Prostate gland (tissue), 2 donors: ENCODE measurements around the gene VPS8. TPM values are rescaled to one million over a fixed set of nuclear protein-coding genes. Genes with fewer than 3 reads are reported as not detected.

Experiments
- DNase-seq: peaks from one replicate; pipeline ENCODE4 v3.0.0-alpha.2; 2019; ENCODE audit warnings: low spot score
- H3K27ac ChIP-seq, 2 donors: fragments of 200-600 bp; sonication (generic); 2 replicates each; pipeline ENCODE4 v1.5.1; 2017 to 2019
- H3K27me3 ChIP-seq: fragments of 200-600 bp; sonication (generic); replicated peaks from 2 replicates; pipeline ENCODE4 v1.5.1; 2019; ENCODE audit not compliant: insufficient read depth
- H3K36me3 ChIP-seq, 2 donors: fragments of 200-600 bp; sonication (generic); 1 replicate in 1 of 2; 2 replicates in 1 of 2; pipeline versions ENCODE4 v1.5.1 to v1.8.1; 2017 to 2019
- H3K4me1 ChIP-seq: fragments of 200-600 bp; sonication (generic); replicated peaks from 2 replicates; pipeline ENCODE4 v1.5.1; 2019
- H3K4me3 ChIP-seq, 2 donors: fragments of 200-600 bp; sonication (generic); 2 replicates each; pipeline ENCODE4 v1.5.1; 2017 to 2019
- H3K9me3 ChIP-seq: fragments of 200-600 bp; sonication (generic); 2 replicates; pipeline ENCODE4 v1.5.1; 2017
- POLR2A ChIP-seq: fragments of 450-650 bp; IDR thresholded peaks from one replicate; pipeline ENCODE4 v1.6.1; 2016; ENCODE audit warnings: antibody characterized with exemption, mild to moderate bottlenecking
- POLR2AphosphoS5 ChIP-seq: sonication (generic); formaldehyde crosslinking; IDR thresholded peaks from one replicate; pipeline ENCODE4 v1.6.1; 2017; ENCODE audit warnings: antibody characterized with exemption
- WGBS: methylation state at CpG from one replicate; pipeline ENCODE4 v1.1.5; 2018; 5-methylcytosine and 5-hydroxymethylcytosine counted together
- intact Hi-C: fragments of 100-400 bp; cut with DNase I; formaldehyde crosslinking; loops from one replicate; pipeline ENCODE4 v1.14.2; 2022
- total RNA-seq, 2 donors: library from RNA; depleted of rRNA; stranded (reverse); fragments of >200 nt; gene quantifications; one replicate each; pipeline ENCODE4 v1.1.0, GENCODE V29; 2016
- TF ChIP-seq, protein P1 (sequence below), 4 experiments: fragments of 200-600 bp in 2 of 4; fragments of 450-650 bp in 2 of 4; sonication (generic) in 2 of 4; IDR thresholded peaks; 1 replicate in 3 of 4; 2 replicates in 1 of 4; pipeline ENCODE4 v1.5.1; 2016 to 2019; ENCODE audit warnings: antibody characterized with exemption in 4 of 4, mild to moderate bottlenecking in 2 of 4, moderate library complexity in 2 of 4

VPS8 gene
- total RNA-seq, 2 donors from 2014 or later = 36.7 to 70.6 TPM

DNA sequence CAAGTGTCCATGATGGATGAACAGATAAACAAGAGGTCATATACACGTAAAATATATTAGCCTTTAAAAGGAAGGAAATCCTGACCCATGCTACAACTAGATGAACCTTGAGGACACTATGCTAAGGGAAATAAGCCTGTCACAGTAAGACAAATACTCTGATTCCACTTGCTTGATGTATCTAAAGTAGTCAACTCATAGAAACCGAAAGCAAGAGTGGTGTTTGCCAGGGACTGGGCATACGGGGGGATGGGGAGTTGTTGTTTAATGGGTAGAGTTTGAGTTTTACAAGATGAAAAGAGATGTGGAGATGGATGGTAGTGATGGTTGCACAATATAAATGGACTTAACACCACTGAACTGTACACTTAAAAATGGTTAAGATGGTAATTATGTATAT, 275.5 kb downstream of the VPS8 start:
- TF ChIP-seq, protein P1, sequence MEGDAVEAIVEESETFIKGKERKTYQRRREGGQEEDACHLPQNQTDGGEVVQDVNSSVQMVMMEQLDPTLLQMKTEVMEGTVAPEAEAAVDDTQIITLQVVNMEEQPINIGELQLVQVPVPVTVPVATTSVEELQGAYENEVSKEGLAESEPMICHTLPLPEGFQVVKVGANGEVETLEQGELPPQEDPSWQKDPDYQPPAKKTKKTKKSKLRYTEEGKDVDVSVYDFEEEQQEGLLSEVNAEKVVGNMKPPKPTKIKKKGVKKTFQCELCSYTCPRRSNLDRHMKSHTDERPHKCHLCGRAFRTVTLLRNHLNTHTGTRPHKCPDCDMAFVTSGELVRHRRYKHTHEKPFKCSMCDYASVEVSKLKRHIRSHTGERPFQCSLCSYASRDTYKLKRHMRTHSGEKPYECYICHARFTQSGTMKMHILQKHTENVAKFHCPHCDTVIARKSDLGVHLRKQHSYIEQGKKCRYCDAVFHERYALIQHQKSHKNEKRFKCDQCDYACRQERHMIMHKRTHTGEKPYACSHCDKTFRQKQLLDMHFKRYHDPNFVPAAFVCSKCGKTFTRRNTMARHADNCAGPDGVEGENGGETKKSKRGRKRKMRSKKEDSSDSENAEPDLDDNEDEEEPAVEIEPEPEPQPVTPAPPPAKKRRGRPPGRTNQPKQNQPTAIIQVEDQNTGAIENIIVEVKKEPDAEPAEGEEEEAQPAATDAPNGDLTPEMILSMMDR (IDR thresholded peaks at IDR 0.05) = no peak
- no peak for TF ChIP-seq POLR2A
- TF ChIP-seq POLR2AphosphoS5 = no peak
- no peak for DNase-seq
- intact Hi-C loops = loop anchor here (5.0 kb wide), 1 partner anchor 90 kb away; no protein-coding TSS in a partner anchor
- Histone ChIP-seq H3K4me1 (no peaks in the 10 kb centered on the region), H3K4me3 (no peak overlapping the region), H3K27ac (no peak overlapping the region), H3K36me3 (no peaks in the 10 kb centered on the region), H3K9me3 (no peaks in the 10 kb centered on the region), H3K27me3 (no peaks in the 10 kb centered on the region)
- WGBS = 68% methylated on average over 3 of the region's 3 CpGs

DNA sequence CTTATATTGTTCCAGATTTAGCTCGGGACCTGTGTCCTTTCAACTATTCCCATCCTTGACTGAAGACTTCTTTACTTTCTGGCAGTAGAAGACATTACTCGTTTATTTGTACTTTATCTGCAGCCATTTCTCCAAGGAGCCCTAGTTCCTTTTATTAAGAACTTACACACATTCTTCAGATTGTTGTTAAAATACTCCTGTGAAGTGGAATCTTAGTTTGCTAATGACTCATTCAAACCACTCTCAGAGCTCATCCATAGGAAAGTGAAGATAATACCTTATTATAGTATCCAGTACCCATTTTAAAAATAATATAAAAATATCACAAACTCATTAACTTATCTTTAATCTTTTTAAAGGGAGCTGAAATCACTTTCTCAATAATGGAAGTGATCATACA, 277.4 kb downstream of the VPS8 start:
- Histone ChIP-seq H3K4me3 (no peak overlapping the region), H3K9me3 (no peaks in the 10 kb centered on the region), H3K36me3 (no peaks in the 10 kb centered on the region), H3K27ac (no peak overlapping the region), H3K4me1 (no peaks in the 10 kb centered on the region), H3K27me3 (no peaks in the 10 kb centered on the region)
- 61% methylated on average over 2 of the region's 2 CpGs for WGBS
- no peak for DNase-seq
- TF ChIP-seq POLR2AphosphoS5 (no peak), POLR2A (no peak)
- TF ChIP-seq, protein P1 (IDR thresholded peaks at IDR 0.05) = no peak
- intact Hi-C loops = loop anchor here (5.0 kb wide), 1 partner anchor 88 kb away; no protein-coding TSS in a partner anchor

DNA sequence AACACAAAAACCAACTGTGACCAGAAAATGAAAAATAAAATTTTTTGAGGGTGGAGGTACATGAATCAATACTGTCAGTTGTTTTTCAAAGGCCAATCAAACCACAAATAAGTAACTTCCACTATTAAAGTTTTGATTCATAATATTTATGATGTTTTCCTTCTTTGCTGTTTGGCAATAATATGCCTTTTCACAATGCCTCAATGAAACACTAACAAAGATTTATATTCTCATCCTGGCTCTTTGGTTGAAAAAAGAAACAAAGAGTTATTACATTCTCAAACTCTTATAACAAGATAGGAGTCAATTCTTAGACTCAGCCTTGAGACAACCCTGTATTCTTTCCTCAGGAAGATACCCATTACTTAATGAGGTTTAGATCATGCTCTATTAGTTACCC, 277.8 kb downstream of the VPS8 start:
- no peak for TF ChIP-seq POLR2AphosphoS5
- no peak for TF ChIP-seq POLR2A
- TF ChIP-seq, protein P1 (IDR thresholded peaks at IDR 0.05) = no peak
- Histone ChIP-seq H3K27ac (no peak overlapping the region), H3K27me3 (no peaks in the 10 kb centered on the region), H3K4me1 (no peaks in the 10 kb centered on the region), H3K4me3 (no peak overlapping the region), H3K9me3 (no peaks in the 10 kb centered on the region), H3K36me3 (no peaks in the 10 kb centered on the region)
- intact Hi-C loops = loop anchor here (5.0 kb wide), 1 partner anchor 88 kb away; no protein-coding TSS in a partner anchor
- DNase-seq = no peak

DNA sequence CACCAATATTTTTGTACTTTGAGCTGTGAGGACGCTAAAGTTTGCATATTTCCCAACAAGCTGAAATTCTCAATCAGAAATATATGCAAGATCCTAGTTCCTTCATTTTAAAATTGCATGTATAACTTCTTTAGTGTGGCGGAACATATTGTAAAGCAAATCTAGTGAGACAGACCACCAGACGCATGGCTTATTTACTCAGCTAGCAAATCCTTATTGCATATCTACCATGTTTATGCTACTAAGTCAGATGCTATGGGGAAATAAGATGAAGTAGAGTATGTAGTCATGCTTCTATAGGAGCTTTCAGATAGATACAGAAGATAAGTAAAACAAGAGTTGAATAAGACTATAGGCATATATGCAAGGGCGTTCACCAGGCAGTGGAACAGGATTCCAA, 278.8 kb downstream of the VPS8 start:
- no peaks in the 10 kb centered on the region for H3K27me3 ChIP-seq
- 91% methylated on average over 4 of the region's 4 CpGs for WGBS
- intact Hi-C loops = no loop called here
- no peak overlapping the region for H3K4me3 ChIP-seq
- no peak for DNase-seq
- H3K36me3 ChIP-seq = no peaks in the 10 kb centered on the region
- no peaks in the 10 kb centered on the region for H3K9me3 ChIP-seq
- TF ChIP-seq POLR2A = no peak
- TF ChIP-seq, protein P1 (IDR thresholded peaks at IDR 0.05) = no peak
- no peaks in the 10 kb centered on the region for H3K4me1 ChIP-seq
- no peak overlapping the region for H3K27ac ChIP-seq

DNA sequence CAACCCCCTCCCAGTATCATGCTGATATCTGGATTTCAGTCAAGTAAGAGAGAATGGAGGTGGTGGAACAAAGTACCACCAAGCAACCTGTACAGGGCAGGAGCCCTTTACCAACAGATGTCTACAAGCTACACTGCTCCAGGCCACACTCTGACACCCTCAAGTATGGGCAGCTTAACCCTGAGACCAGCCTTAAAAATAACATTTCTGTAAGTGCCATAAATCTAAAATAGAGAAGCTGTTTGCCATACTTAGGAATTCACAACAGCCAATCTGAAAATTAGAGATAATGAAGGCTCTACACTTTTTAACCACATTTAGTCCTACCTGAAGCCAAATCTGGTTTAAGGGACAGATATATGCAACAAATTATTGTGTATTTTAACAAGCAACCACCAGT, 281.1 kb downstream of the VPS8 start:
- no peak for DNase-seq
- Histone ChIP-seq H3K9me3 (no peaks in the 10 kb centered on the region), H3K4me3 (no peak overlapping the region), H3K36me3 (no peaks in the 10 kb centered on the region), H3K4me1 (no peaks in the 10 kb centered on the region), H3K27me3 (no peaks in the 10 kb centered on the region), H3K27ac (no peak overlapping the region)
- TF ChIP-seq POLR2AphosphoS5 = no peak
- intact Hi-C loops = no loop called here
